Stimulated activated naive CD4-positive, alpha-beta T cell (primary cell): ENCODE measurements around the gene NETO1.
A peak's percentile ranks its signal among the peaks of the same experiment; 100 is the strongest.

Source experiments
- DNase-seq, 6 experiments: peaks; one replicate each; lab custom pipeline; 2025; lab: John Stamatoyannopoulos, UW

The NETO1 gene

DNA sequence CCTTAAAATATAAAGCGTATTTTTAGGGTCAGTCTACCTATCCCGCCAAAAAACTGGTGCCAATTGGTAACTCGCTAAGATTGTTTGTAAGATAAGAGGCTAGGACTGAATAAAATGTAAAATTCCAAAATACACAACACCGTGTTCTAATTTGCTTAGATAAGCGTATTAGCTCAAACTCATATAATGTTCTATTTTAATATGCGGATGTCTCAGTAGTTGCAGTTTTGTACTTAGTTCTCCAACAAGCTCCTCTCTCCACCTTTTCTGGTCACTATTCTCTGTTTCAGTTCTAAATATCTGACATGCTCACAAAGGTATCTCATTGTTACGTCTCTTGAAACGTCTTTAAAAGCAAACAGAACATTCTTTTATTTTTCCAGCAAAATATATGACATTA is 24.0 kb downstream of the NETO1 start:
- no peak for DNase-seq

- DNase-seq: no peak
Observed at GRCh38 chr18:72840109-72840508, 27.7 kb downstream of the NETO1 start.

- no peak for DNase-seq
Observed at GRCh38 chr18:72834731-72835130, 33.1 kb downstream of the NETO1 start.

- no peak for DNase-seq
Observed at GRCh38 chr18:72833471-72833870, 34.3 kb downstream of the NETO1 start.

DNA sequence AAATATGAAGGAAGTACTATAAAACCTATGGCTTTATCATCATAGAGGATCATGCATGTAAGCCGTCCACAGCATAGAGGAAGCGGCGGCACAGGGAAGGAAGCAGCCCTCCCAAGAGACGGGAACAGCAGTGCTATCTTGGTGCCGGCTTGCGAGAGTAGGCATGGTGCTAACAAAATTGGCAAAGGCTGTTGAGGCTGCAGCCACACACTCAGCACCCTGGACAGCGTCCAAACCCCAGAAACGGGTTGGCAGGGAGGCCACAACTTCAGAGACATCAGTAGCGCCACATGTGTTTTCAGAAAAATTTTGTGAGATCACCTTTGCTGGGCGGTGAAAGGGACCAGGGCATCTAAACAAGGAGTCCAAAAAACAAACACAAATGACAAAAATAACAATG is 37.7 kb downstream of the NETO1 start:
- no peak for DNase-seq

GRCh38 chr18:72828601-72829000 is 39.2 kb downstream of the NETO1 start:
- no peak for DNase-seq

GRCh38 chr18:72826736-72827135 is 41.1 kb downstream of the NETO1 start:
- no peak for DNase-seq

DNA sequence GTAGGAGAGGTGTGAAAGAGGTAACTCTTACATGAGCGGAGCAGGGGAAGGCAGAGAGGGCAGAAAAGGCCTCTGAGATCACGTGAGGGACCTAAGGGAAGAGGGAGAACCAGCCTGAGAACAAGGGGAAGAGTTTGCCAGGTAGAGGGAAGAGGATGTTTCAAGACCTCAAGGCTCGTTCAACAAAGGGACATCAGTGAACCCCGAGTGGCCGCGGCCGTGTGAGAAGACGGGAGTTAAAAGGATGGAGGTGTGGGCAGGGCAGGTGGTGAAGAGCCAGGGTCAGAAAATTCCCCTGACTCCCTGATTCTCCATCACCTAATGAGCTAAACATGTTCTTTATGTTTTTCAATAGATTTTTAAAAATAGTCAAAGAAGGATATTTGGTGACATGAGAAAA is 44.4 kb downstream of the NETO1 start:
- no peak for DNase-seq

- no peak for DNase-seq
Observed at GRCh38 chr18:72822202-72822601, 45.6 kb downstream of the NETO1 start.

- no peak for DNase-seq
Observed at GRCh38 chr18:72820571-72820970, 47.2 kb downstream of the NETO1 start.

GRCh38 chr18:72819050-72819449 is 48.7 kb downstream of the NETO1 start:
- DNase-seq: no peak

DNA sequence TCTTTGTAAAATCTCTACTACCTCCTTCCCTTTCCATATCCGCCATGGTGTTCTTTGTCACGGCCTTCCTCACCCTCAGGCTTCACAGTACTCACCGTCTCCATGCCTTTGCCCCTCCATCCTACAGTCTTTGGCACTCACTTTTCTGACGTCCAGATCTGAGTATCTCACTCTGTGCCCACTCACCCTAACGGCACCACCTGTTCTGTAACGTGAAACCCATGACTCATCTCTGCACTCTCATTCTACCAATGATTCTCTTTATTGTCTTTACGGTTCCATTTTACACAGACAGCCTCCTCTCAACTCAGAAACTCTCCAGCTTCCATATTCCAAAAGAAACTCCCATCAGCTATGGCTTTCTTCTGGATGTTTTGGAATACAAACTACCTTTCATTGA is 56.7 kb downstream of the NETO1 start:
- no peak for DNase-seq

DNA sequence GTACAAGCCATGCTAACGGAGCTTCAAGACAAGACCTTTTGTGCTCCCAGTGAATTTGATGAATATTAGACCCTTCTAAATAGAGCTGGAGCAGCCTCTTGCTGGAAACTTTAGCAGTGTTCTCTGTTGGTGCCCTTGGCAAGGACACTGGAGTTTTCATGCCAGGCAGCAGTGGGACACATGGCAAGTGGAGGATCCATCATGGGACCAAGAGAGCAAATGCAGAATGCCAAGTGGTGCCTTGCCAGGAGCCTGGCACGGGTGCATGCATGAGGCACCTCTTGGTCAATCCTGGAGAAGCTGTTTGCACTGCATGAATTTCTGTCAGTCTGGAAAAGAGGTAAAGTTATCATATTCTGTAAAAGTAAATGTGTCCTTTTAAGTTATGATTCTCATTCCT is 59.1 kb downstream of the NETO1 start:
- no peak for DNase-seq

DNA sequence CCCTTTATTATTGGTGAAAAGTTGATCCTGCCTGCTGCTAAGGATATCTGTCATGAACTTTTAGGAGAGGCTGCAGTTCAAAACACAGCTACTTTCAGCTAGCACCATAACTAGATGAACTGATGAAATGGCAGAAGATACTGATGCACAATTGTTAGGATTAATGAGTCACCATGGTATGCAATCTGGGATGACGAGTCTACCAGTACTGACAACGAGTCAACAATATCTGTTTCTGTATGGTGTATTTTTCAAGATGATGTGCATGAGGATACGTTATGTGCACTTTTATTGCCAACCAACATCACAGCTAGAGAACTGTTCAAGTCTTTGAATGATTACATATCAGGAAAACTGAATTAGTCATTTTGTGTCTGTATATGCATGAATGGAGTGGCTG is 68.7 kb downstream of the NETO1 start:
- DNase-seq: no peak

DNA sequence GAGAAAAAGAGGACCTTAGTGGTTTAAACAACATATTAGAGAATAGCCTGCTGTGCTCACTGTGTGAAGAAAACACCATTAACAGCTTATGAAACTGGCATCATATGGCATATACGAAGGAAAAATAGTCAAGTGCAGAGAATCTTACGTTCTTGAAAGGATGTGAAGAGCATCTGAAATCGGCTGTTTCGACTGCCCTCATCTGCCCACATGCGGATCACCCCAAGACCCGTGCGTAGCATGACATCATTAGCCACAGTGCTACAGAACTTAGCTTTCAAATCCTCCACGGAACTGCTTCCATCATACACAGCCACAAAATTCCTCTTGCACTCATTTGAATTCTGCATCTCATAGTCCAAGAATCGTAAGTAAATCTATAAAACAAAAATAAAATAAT is 84.3 kb downstream of the NETO1 start:
- DNase-seq: no peak

DNA sequence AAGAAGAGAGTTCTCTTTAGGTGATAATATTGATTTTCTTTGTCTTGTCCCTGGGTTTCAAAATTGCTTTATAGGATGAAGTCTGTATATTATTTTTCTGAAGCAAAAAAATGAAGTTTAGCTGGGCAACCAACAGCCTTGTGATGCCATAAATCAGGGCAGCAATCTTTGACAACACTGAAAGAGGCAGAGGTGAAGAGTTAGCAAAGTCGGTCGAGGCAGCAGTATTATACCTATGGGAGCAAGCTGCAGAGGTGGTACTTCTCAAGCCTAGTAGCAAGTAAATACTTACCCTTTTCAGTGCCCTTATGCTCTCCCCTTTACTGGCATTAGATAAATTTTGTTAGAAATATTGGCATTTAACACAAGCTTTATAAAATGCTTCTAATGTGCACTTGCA is 92.9 kb downstream of the NETO1 start:
- DNase-seq: no peak

DNA sequence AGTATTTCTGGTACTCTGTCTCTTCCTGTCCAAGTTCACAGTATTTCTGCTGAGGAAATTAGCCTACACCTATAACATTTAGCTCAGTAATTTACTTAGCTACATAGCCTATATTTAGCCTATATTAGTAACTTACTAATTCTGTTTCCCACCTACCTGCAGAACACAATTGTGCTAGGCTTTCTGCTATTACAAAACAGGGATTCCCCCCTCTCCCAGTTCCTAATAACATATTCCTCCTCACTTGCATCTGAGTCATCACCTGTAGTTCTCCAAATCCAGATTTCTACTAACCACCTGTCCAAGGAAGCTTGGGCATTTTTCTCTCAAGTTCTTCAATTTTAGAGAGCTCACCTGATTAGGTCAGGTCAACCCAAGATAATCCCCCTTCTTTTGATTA is 94.9 kb downstream of the NETO1 start:
- DNase-seq: no peak

DNA sequence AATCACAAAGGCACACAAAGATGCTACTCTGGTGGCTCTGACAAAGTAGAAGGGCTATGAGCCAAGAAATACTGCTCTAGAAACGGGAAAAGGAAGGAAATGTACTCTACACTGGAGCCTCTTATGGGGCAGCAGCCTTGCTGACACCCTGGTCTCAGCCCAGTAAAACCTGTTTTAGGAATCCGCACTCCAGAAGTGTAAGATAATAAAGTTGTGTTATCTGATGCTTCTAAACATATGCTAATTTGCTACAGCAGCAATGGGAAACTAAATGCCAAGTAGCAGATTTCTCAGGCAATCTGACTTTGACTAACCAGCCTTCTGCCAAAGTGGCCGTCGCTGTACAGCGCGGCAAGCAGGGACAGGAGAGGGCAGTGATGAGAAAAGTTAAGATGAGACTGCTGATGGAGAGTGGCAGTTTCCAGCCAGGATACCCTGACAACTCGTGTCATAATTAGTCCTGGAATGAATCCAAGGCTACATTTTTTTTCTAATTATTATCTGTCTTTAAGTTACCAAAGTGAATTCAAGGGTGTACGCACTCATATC is 99.0 kb downstream of the NETO1 start:
- DNase-seq: no peak

- peak in 3 of 6 experiments; percentile 2 to 17 (median 2) for DNase-seq
Observed at GRCh38 chr18:72762515-72763122, 105.2 kb downstream of the NETO1 start.

DNA sequence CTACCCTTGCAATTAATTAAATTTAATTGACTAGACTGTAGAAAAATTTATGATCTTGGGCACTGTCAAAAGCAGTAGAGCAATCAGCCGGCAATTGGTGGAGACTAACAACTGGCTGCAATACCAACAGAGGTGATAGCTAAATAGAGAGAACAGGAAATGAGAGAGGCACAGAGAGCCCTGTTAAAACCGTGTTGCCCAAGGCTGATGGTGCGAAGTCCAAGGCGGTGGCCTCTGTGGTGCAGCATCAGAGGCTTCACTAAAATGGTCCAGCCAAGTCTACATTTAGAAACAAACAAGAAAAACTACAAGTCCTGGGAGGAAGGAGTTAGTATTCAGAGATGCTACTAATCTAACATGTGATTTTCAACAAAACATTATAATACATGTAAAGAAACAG is 115.6 kb downstream of the NETO1 start:
- DNase-seq: no peak

DNA sequence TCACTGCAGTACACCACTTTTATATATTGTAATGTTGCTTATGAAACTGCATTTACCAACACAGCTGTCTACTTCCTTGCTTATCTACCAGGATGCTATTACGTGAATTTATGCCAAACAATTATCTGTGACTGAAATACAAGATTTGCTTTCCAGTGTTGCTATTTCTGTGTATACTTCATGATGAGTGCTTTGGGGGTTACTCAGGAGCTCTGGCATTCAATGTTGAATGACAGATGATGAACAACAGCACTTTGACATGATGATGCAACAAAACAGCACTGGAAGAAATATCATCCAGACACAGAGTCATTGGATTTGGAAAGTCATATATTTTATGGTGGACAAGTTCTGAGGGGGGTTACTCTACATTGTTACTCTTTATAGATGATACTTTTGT is 125.8 kb downstream of the NETO1 start:
- no peak for DNase-seq

- DNase-seq: no peak
Observed at GRCh38 chr18:72738136-72738535, 129.7 kb downstream of the NETO1 start.

DNA sequence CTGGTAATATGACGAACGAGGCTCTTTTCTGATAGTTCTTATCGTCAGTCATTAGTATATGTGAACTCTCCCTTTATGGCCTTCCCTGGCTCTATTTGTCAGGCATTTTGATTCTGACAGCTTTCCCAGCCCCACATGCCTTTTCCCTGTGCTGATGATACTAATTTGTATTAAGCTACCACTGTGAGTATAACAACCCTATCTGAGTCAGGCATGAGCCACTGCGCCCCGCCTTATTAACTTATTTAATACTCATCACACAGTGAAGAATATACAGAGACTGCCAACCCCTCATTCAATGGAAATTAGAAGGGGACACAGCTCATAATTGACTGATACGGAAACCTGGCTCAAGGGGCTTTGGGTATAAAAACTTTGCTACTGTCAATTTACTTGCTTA is 140.0 kb downstream of the NETO1 start:
- DNase-seq: no peak

GRCh38 chr18:72727038-72727655 is 140.6 kb downstream of the NETO1 start:
- DNase-seq: no peak
